ENCODE measurements around the gene KLF2. TPM values are rescaled to one million over a fixed set of nuclear protein-coding genes. Genes with fewer than 3 reads are reported as not detected.
A peak's percentile ranks its signal among the peaks of the same experiment; 100 is the strongest.
"Not testable (repeated sequence)": the region's sequence is repeated elsewhere in the genome, so short reads cannot be mapped to it uniquely, and the experiment has no call there.

Gene KLF2
- total RNA-seq, 2 donors from 2014 or later = 28.2 to 29.4 TPM

- intact Hi-C loops (cut with DNase I, micrococcal nuclease) = no loop called here
- ATAC-seq (no peak), DNase-seq (no peak)
These were observed 6.4 kb downstream of the KLF2 start for GRCh38 chr19:16330806-16331690.

- no peak for DNase-seq
- intact Hi-C loops (cut with DNase I, micrococcal nuclease) = no loop called here
- no peak for ATAC-seq
These were observed 8.5 kb downstream of the KLF2 start for GRCh38 chr19:16333001-16333586.

GRCh38 chr19:16334411-16334810 is 9.8 kb downstream of the KLF2 start:
- ATAC-seq (no peak), DNase-seq (no peak)

GRCh38 chr19:16335226-16335625 is 10.6 kb downstream of the KLF2 start:
- ATAC-seq = no peak
- intact Hi-C loops (cut with DNase I, micrococcal nuclease) = no loop called here

More at GRCh38 chr19:16334411-16334810, 9.8 kb downstream of the KLF2 start:
- intact Hi-C loops (cut with DNase I, micrococcal nuclease) = no loop called here

GRCh38 chr19:16336571-16336970 is 11.9 kb downstream of the KLF2 start:
- intact Hi-C loops (cut with DNase I, micrococcal nuclease) = no loop called here
- DNase-seq = no peak
- ATAC-seq = no peak

More at GRCh38 chr19:16335226-16335625, 10.6 kb downstream of the KLF2 start:
- no peak for DNase-seq

- DNase-seq = no peak
- intact Hi-C loops (cut with DNase I, micrococcal nuclease) = no loop called here
- no peak for ATAC-seq
These were observed 13.3 kb downstream of the KLF2 start for GRCh38 chr19:16337809-16338469.

GRCh38 chr19:16338470-16339360 is 14.1 kb downstream of the KLF2 start:
- DNase-seq (peak in 1 of 2 donors; percentile 29), ATAC-seq (no peak)
- intact Hi-C loops (cut with DNase I, micrococcal nuclease) = no loop called here

- no peak for ATAC-seq
- no peak for DNase-seq
- intact Hi-C loops (cut with DNase I, micrococcal nuclease) = no loop called here
These were observed 14.7 kb downstream of the KLF2 start for GRCh38 chr19:16339361-16339725.

GRCh38 chr19:16340092-16340491 is 15.5 kb downstream of the KLF2 start:
- ATAC-seq (no peak), DNase-seq (no peak)
- intact Hi-C loops (cut with DNase I, micrococcal nuclease) = no loop called here

- ATAC-seq = no peak
- intact Hi-C loops (cut with DNase I, micrococcal nuclease) = no loop called here
- no peak for DNase-seq
These were observed 16.0 kb downstream of the KLF2 start for GRCh38 chr19:16340654-16341053.

- ATAC-seq (no peak), DNase-seq (no peak)
- intact Hi-C loops (cut with DNase I, micrococcal nuclease) = no loop called here
These were observed 17.5 kb downstream of the KLF2 start for GRCh38 chr19:16342002-16342715.

- ATAC-seq (no peak), DNase-seq (no peak)
- intact Hi-C loops (cut with DNase I, micrococcal nuclease) = no loop called here
These were observed 18.5 kb downstream of the KLF2 start for GRCh38 chr19:16343156-16343555.

- intact Hi-C loops (cut with DNase I, micrococcal nuclease) = no loop called here
- DNase-seq (no peak), ATAC-seq (no peak)
These were observed 20.8 kb downstream of the KLF2 start for GRCh38 chr19:16345457-16345856.

- ATAC-seq; intact Hi-C loops (cut with DNase I, micrococcal nuclease); DNase-seq: not testable (repeated sequence)
These were observed 22.5 kb downstream of the KLF2 start for GRCh38 chr19:16347099-16347498.

GRCh38 chr19:16347706-16348105 is 23.1 kb downstream of the KLF2 start:
- no peak for DNase-seq
- ATAC-seq = no peak
- intact Hi-C loops (cut with DNase I, micrococcal nuclease) = no loop called here

GRCh38 chr19:16349551-16350152 is 25.0 kb downstream of the KLF2 start:
- ATAC-seq (no peak), DNase-seq (no peak)
- intact Hi-C loops (cut with DNase I, micrococcal nuclease) = no loop called here

GRCh38 chr19:16351133-16351809 is 26.6 kb downstream of the KLF2 start:
- intact Hi-C loops (cut with DNase I, micrococcal nuclease) = no loop called here
- ATAC-seq = no peak
- no peak for DNase-seq
